ENCODE results near the gene NR2E1. TPM values are rescaled to one million over a fixed set of nuclear protein-coding genes. Genes with fewer than 3 reads are reported as not detected.

Gene NR2E1
- polyA plus RNA-seq, 1 of the 3 experiments (the other 2 are of a cell fraction), result not detected

DNA sequence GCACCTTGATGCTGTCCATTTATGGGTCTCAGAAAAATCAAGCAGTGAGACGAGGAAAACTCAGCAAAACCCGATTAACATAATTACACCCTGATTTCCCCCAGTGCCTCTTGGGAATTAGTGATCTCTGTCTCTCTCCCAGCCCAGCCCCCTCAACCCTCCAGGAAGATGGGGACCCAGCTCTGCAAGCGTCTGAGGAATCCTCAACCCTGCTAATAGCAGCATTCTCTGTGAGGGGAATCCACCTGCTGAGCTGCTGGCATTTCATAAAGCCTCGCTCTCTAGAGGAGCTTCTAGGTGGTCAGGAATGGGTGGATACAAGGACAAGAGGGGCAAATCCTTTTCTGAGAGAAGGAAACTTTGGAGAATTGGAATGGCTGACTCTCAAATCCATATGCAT is 13.9 kb downstream of the NR2E1 start:
- H3K79me2 ChIP-seq (ENCODE audit: insufficient read depth), result no peaks in the 10 kb centered on the region
- no peaks in the 10 kb centered on the region for H3K4me1 ChIP-seq (ENCODE audit: control insufficient read depth in 1 of 2, insufficient read depth in 2 of 2, low read depth in 1 of 2, low read length in 1 of 2)
- H3K9me2 ChIP-seq, result no peaks in the 10 kb centered on the region
- no peak overlapping the region for H3K4me3 ChIP-seq (ENCODE audit: low read depth in 2 of 2, low read length in 1 of 2)
- H3K27me3 ChIP-seq (ENCODE audit: insufficient read depth), result peaks cover 4% of the 10 kb centered on the region
- DNase-seq, result no peak
- no peak overlapping the region for H3K9ac ChIP-seq
- POLR2A ChIA-PET, result no interaction called here
- no peaks in the 10 kb centered on the region for H3F3A ChIP-seq (replicated peaks; ENCODE audit: insufficient read depth)
- CTCF ChIA-PET, result interaction anchor here (0.6 to 2.7 kb wide), 3 partner anchors 11 to 76 kb away, joined by 3 to 11 read pairs (median 3); no protein-coding TSS in a partner anchor
- H4K20me1 ChIP-seq (ENCODE audit: insufficient read depth), result no peaks in the 10 kb centered on the region
- no peak overlapping the region for H2AFZ ChIP-seq (ENCODE audit: low read depth)
- TF ChIP-seq IRF3 (IDR thresholded peaks at IDR 0.05; ENCODE audit: low read depth, low read length), result no peak
- no peak for TF ChIP-seq TCF12 (IDR thresholded peaks at IDR 0.05)
- TF ChIP-seq FOXJ3 (CRISPR knock-in tag; IDR thresholded peaks at IDR 0.05), result no peak
- TF ChIP-seq RFX5 (IDR thresholded peaks at IDR 0.05; ENCODE audit: low read length), result no peak
- no peak for TF ChIP-seq GABPA (IDR thresholded peaks at IDR 0.05; ENCODE audit: low read depth)
- TF ChIP-seq YY1 (IDR thresholded peaks at IDR 0.05; ENCODE audit: low read depth), result no peak
- no peak for TF ChIP-seq FOSL2 (IDR thresholded peaks at IDR 0.05; ENCODE audit: borderline replicate concordance, low read depth)
- no peak for TF ChIP-seq FOXM1 (IDR thresholded peaks at IDR 0.05; ENCODE audit: low read depth)
- TF ChIP-seq REST (IDR thresholded peaks at IDR 0.05; ENCODE audit: low read depth, low read length), result no peak
- no peak for TF ChIP-seq MEF2A (IDR thresholded peaks at IDR 0.05; ENCODE audit: borderline replicate concordance, low read depth)
- no peak for TF ChIP-seq TEAD4 (IDR thresholded peaks at IDR 0.05; ENCODE audit: borderline replicate concordance, insufficient read depth)
- TF ChIP-seq EZH2phosphoT487 (IDR thresholded peaks at IDR 0.05; ENCODE audit: borderline replicate concordance, low read depth), result no peak
- TF ChIP-seq SIN3A (IDR thresholded peaks at IDR 0.05; ENCODE audit: borderline replicate concordance, low read depth, low read length), result no peak
- no peak overlapping the region for H3K27ac ChIP-seq (ENCODE audit: low read depth in 2 of 2, low read length in 1 of 2)
- H3K36me3 ChIP-seq (replicated peaks in 1 of 2; ENCODE audit: control insufficient read depth in 1 of 2, insufficient read depth in 2 of 2, low read length in 1 of 2), result no peaks in the 10 kb centered on the region
- WGBS (ENCODE audit: low lambda C conversion rate), result 49% methylated on average over 4 of the region's 4 CpGs
- H3K4me2 ChIP-seq, result no peak overlapping the region
- no peaks in the 10 kb centered on the region for H3K9me3 ChIP-seq

DNA sequence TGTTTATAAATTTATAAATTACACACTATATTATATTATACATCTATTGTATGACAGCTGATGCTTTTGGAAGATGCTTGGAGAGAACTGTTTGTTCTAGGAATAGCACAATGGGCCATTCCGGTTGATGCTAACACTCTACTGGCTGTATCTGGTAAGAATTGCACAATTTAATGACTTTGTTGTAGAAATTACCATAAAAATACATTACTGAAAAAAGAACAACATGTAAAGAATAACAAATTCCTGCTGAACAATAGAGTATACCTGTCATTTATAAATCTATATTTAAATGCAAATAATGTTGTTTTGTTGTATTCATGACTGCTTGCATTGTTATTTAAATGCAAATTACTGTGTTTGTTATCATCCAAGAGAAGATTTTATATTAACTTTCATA is 14.4 kb downstream of the NR2E1 start:
- Histone ChIP-seq H3K4me1 (ENCODE audit: control insufficient read depth in 1 of 2, insufficient read depth in 2 of 2, low read depth in 1 of 2, low read length in 1 of 2) (no peaks in the 10 kb centered on the region), H3K27ac (ENCODE audit: low read depth in 2 of 2, low read length in 1 of 2) (no peak overlapping the region), H3K27me3 (ENCODE audit: insufficient read depth) (peaks cover 4% of the 10 kb centered on the region), H3K9me3 (no peaks in the 10 kb centered on the region), H3K79me2 (ENCODE audit: insufficient read depth) (no peaks in the 10 kb centered on the region), H4K20me1 (ENCODE audit: insufficient read depth) (no peaks in the 10 kb centered on the region), H3K4me3 (ENCODE audit: low read depth in 2 of 2, low read length in 1 of 2) (no peak overlapping the region), H3K9me2 (no peaks in the 10 kb centered on the region), H3K4me2 (no peak overlapping the region), H3K36me3 (replicated peaks in 1 of 2; ENCODE audit: control insufficient read depth in 1 of 2, insufficient read depth in 2 of 2, low read length in 1 of 2) (no peaks in the 10 kb centered on the region), H2AFZ (ENCODE audit: low read depth) (no peak overlapping the region), H3F3A (replicated peaks; ENCODE audit: insufficient read depth) (no peaks in the 10 kb centered on the region), H3K9ac (no peak overlapping the region)
- ChIA-PET CTCF (interaction anchor here (1.4 to 2.7 kb wide), 2 partner anchors 11 to 20 kb away, joined by 3 to 11 read pairs; no protein-coding TSS in a partner anchor), POLR2A (no interaction called here)
- 79% methylated on average over 1 of the region's 1 CpG for WGBS (ENCODE audit: low lambda C conversion rate)
- DNase-seq, result no peak
- TF ChIP-seq, protein P1, sequence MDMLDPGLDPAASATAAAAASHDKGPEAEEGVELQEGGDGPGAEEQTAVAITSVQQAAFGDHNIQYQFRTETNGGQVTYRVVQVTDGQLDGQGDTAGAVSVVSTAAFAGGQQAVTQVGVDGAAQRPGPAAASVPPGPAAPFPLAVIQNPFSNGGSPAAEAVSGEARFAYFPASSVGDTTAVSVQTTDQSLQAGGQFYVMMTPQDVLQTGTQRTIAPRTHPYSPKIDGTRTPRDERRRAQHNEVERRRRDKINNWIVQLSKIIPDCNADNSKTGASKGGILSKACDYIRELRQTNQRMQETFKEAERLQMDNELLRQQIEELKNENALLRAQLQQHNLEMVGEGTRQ (IDR thresholded peaks at IDR 0.05; ENCODE audit: borderline replicate concordance, low read depth, low read length), result no peak
- TF ChIP-seq FOXM1 (IDR thresholded peaks at IDR 0.05; ENCODE audit: low read depth), result no peak
- no peak for TF ChIP-seq EP300 (IDR thresholded peaks at IDR 0.05; ENCODE audit: borderline replicate concordance in 1 of 2, low read depth in 1 of 2, low read length in 1 of 2)
- no peak for TF ChIP-seq CHD2 (IDR thresholded peaks at IDR 0.05; ENCODE audit: low read length, partially characterized antibody)
- TF ChIP-seq MEF2A (IDR thresholded peaks at IDR 0.05; ENCODE audit: borderline replicate concordance, low read depth), result no peak
- no peak for TF ChIP-seq FOSL2 (IDR thresholded peaks at IDR 0.05; ENCODE audit: borderline replicate concordance, low read depth)
- no peak for TF ChIP-seq RCOR1 (IDR thresholded peaks at IDR 0.05; ENCODE audit: low read length)
- TF ChIP-seq TCF12 (IDR thresholded peaks at IDR 0.05), result no peak
- TF ChIP-seq GATA2 (CRISPR knock-in tag; IDR thresholded peaks at IDR 0.05), result no peak
- no peak for TF ChIP-seq PBX3 (IDR thresholded peaks at IDR 0.05)
